Measurements from ENCODE around the gene LMO2. TPM values are rescaled to one million over a fixed set of nuclear protein-coding genes. Genes with fewer than 3 reads are reported as not detected.

The LMO2 gene
- total and polyA plus RNA-seq, 12 donors = 3.9 to 16.9 (median 9.8) TPM

DNA sequence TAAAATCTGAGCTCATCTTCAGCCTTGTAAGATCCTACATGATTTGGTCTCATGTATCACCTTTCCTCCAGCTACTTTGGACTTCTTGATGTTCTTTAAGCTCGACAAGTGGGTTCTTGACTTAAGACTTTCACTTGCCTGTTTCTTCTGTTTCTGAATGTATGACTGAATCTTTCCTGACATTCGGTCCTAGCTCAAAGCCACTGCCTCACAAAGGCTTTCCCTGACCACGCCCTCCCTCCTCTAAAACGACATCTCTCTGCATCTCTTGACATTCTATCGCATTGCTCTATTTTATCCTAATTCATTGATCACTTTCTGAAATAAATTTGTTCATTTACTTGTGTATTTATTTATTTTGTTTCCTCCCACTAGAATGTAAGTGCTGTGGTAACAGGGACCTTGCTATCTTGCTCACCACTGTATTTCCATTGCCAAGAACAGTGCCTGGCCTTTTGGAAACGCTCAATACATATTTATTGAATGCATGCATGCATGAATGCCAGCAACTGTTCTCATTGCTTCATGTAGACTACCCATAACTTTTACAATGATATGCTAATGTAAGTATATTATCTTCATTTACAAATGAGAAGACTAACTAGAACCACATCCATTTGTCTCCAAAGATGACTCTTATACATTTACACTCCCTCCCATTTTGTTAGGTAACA lies 43.0 kb downstream of the LMO2 start:
- WGBS, 2 donors = 85 to 87% methylated on average over 6 of the region's 6 CpGs
- no peaks in the 10 kb centered on the region for H3K27me3 ChIP-seq
- TF ChIP-seq, protein P1, sequence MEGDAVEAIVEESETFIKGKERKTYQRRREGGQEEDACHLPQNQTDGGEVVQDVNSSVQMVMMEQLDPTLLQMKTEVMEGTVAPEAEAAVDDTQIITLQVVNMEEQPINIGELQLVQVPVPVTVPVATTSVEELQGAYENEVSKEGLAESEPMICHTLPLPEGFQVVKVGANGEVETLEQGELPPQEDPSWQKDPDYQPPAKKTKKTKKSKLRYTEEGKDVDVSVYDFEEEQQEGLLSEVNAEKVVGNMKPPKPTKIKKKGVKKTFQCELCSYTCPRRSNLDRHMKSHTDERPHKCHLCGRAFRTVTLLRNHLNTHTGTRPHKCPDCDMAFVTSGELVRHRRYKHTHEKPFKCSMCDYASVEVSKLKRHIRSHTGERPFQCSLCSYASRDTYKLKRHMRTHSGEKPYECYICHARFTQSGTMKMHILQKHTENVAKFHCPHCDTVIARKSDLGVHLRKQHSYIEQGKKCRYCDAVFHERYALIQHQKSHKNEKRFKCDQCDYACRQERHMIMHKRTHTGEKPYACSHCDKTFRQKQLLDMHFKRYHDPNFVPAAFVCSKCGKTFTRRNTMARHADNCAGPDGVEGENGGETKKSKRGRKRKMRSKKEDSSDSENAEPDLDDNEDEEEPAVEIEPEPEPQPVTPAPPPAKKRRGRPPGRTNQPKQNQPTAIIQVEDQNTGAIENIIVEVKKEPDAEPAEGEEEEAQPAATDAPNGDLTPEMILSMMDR (IDR thresholded peaks at IDR 0.05) = no peak
- intact Hi-C loops (cut with DNase I) = no loop called here
- no peak overlapping the region for H3K27ac ChIP-seq
- H3K4me3 ChIP-seq = no peak overlapping the region
- DNase-seq (no peak), ATAC-seq (no peak)
- peaks cover 0 to 5% (median 0%) of the 10 kb centered on the region in 9 donors for H3K36me3 ChIP-seq
- no peaks in the 10 kb centered on the region for H3K9me3 ChIP-seq
- no peaks in the 10 kb centered on the region for H3K4me1 ChIP-seq

DNA sequence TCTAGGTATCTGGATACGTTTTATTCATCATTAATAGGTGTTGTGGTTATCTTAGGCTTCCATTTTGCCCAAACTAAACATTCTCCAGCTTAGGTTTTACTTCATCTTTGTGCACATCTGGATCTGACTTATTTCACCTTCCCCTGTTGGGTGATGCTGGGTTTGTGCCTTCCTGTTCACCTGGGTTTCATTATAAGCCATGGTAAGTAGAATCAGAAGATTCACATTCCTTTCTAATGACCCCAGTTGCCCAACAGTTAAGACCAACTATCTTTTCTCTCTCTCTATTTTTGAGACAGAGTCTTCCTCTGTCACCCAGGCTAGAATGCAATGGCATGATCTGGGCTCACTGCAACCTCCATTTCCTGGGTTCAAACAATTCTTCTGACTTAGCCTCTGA lies 44.6 kb downstream of the LMO2 start:
- no peak for ATAC-seq
- Histone ChIP-seq H3K4me3 (no peak overlapping the region), H3K4me1 (no peaks in the 10 kb centered on the region), H3K27me3 (peaks cover 0 to 9% (median 4%) of the 10 kb centered on the region in 7 donors), H3K9me3 (no peaks in the 10 kb centered on the region), H3K27ac (no peak overlapping the region), H3K36me3 (peaks cover 0 to under 1% (median 0%) of the 10 kb centered on the region in 9 donors)
- intact Hi-C loops (cut with DNase I) = no loop called here
- no peak for DNase-seq
- 78% methylated on average over 1 of the region's 1 CpG for WGBS, 2 donors
- TF ChIP-seq, protein P1 (IDR thresholded peaks at IDR 0.05) = no peak

DNA sequence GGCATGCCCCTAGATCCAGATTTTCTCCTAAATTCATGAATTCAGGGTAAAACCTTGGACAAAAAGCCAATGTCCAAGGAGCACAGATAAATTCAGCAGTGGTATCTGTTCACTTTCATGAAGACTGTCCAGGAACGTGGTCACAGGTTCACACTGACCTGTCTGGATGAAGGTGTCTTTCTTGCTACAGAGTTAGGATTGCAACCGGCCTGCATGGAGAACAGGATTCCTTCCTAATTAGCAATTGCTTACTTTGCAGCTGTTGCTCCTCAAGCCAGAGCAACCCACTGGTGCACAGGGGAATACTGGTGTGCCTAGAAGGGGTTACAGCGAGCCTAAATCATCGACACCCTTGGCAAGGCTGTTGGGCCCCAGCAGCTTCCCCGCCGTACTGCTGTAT lies 47.6 kb downstream of the LMO2 start:
- DNase-seq = no peak
- intact Hi-C loops (cut with DNase I) = no loop called here
- Histone ChIP-seq H3K27me3 (peaks cover 0 to 22% (median 16%) of the 10 kb centered on the region in 7 donors), H3K4me1 (no peaks in the 10 kb centered on the region), H3K9me3 (no peaks in the 10 kb centered on the region), H3K27ac (no peak overlapping the region), H3K4me3 (no peak overlapping the region), H3K36me3 (no peaks in the 10 kb centered on the region)
- TF ChIP-seq, protein P1 (IDR thresholded peaks at IDR 0.05) = no peak
- 86% methylated on average over 6 of the region's 6 CpGs for WGBS, 2 donors
- no peak for ATAC-seq

DNA sequence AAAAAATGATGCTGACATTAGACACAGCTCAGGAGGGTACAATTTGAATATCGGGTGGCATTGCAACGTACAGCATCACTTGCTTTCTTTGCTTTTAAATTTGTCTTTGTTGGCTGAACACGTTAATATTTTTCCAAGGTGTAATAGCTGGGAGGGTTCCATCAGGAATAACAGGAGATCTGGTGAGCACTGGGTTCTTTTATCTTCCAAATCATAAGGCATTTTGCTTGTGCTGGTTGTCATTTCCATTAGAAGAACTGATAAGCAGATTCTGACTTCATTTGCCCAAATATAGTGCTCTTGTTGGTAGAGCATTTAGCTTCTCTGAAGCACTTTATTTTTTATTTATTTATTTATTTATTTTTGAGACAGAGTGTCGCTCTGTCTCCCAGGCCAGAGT lies 48.9 kb downstream of the LMO2 start:
- ATAC-seq (no peak), DNase-seq (no peak)
- intact Hi-C loops (cut with DNase I) = no loop called here
- no peak overlapping the region for H3K4me3 ChIP-seq
- TF ChIP-seq, protein P1 (IDR thresholded peaks at IDR 0.05) = no peak
- WGBS, 2 donors = 79 to 81% methylated on average over 4 of the region's 4 CpGs
- H3K27me3 ChIP-seq = peaks cover 0 to 22% (median 17%) of the 10 kb centered on the region in 7 donors
- H3K27ac ChIP-seq = no peak overlapping the region
- no peaks in the 10 kb centered on the region for H3K4me1 ChIP-seq
- H3K9me3 ChIP-seq = no peaks in the 10 kb centered on the region
- no peaks in the 10 kb centered on the region for H3K36me3 ChIP-seq

All from heart right ventricle (tissue), 16 donors.